HG02763 (cell line): ENCODE results near the gene B3GAT1.

Experiments used
- ATAC-seq: cut with Tn5 transposase; IDR thresholded peaks from one replicate; pipeline ENCODE4 v1.9.1; 2021; ENCODE audit warnings: mild to moderate bottlenecking, moderate library complexity; ENCODE audit not compliant: unreplicated experiment

Gene B3GAT1

DNA sequence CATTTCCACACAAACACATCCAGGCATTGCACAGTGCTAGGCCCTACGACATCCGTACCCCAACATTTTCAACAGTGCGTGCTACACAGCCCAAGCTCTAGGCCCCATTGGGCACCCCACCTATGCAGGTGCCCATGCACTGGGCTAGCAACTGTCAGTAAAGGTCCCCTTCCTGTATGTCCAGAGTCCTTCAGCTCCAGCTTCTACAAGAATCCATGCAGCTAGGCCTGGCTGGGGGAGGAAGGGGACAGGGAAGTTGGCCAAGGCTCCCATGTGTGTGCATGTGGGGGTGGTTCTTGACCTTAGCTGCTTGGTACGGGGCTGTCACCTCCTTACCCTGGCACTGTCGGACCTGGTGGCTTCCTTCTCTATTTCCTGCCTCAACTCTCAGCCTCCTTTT, 1.3 kb downstream of the B3GAT1 start:
- ATAC-seq: no peak

DNA sequence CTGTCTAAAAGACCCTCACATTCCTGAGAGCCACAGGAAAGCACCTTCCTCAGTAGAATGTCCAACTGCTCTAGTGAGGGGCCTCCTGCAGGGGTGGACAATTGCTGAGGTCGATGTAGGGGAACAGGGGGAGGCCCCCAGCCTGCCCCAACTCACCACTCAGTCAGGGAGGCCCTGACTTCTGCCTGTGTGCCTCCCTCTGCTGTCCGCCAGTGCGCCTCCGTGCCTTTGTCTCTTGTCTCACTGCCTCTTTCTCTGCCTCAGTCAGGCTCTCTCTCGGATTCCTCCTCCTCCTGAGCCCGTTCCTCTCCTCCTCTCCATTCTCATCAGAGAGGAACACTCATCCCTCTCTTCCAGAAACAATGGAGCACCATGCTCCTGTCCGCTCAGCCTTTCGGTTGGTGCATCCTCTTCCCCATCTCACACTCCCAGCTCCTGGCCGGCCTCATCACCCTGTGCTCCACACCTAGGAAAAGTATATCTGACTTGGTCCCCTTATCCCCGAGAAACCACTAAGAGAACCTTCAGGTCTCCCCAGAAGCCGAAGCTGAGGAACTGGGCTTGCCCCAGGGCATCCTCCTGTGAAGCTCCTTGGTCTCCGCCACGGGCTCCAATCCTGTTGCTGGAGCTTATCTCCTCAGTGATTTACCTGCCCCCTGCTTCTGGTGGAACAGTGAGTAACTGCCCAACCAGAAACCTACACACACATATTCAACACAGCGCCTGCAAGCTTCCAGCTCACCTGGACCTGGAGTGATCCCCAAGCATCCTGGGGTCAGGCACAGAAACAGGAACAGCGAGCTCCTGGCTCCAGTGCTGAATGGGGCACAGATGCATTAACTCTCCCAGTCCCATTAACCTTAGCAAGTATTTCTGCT, 2.3 kb downstream of the B3GAT1 start:
- ATAC-seq: no peak

DNA sequence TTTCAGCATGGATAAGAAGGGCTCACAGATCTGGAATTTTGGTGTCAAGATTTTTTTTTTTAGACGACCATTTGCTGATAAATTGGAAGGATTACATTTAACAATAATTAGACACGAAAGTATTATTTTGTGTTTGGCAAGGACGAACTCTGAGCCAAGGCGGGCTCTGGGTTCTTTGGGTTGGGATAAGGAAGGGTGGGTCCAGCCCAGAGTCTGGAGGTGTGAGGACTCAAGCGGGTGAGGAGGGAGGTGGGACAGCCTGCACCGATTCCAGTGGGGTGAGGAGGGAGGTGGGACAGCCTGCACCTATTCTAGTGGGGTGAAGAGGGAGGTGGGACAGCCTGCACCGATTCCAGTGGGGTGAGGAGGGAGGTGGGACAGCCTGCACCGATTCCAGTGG, 4.1 kb downstream of the B3GAT1 start:
- no peak for ATAC-seq

DNA sequence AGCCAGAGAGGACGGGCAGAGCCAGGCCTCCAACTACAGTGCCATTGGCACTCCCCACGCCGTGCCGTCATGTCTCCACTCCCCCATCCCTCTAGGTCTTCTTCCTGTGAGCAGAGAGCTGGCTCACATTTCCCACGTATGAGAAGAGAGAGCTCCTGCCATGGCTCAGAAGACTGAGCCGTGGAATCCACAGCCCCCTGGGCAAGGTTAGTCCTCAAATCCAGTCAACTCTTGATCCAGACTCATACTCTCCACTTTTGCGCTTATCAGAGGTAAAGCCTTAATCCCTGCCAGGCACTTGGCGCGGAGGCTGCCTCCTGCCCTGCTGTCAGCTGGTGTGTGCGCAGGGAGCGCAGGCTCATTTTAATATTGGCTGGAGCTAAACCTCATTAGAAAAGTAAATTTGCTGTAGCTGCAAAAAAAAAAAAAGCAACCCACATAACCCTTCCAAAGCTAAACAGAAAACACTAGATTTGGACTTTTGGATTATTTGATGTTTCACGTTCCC, 4.7 kb downstream of the B3GAT1 start:
- ATAC-seq: no peak

DNA sequence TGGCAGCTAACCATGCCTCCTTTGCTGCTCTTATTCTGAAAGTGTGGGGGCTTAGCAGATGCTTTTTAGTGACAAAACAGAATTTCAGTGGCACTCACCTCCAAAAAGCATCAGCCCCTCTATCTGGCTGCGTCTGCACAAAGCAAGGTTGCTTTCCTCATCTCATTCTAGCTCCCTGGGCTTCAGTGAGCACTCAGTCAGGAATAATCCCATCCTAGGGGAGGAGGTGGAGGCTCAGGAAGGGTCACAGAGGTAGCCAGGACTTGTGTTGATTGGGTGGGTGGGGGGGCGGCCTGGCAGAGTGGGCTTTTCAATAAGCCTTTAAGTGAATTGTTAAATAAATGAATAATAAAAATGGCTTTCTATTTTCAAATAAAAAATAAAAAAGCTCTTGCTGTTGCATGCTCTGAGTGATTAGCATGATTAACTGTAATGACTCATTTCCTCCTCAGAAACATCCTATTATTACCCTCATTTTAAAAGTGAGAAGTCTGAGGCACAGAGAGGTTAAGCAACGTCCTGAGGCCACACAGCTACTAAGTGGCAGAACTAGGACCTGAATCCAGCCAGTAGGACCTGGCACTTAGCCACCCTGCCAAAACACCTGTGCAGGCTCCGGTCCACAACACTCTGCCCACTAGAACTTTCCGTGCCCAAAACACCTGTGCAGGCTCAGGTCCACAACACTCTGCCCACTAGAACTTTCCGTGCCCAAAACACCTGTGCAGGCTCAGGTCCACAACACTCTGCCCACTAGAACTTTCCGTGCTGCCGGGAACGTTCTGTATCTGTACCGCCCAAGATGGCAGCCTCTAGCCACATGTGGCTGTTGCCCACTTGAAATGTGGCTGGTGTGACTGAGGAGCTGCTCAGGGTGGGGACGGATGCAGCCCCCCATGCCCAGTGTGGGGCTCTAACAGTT, 5.5 kb downstream of the B3GAT1 start:
- ATAC-seq: no peak

DNA sequence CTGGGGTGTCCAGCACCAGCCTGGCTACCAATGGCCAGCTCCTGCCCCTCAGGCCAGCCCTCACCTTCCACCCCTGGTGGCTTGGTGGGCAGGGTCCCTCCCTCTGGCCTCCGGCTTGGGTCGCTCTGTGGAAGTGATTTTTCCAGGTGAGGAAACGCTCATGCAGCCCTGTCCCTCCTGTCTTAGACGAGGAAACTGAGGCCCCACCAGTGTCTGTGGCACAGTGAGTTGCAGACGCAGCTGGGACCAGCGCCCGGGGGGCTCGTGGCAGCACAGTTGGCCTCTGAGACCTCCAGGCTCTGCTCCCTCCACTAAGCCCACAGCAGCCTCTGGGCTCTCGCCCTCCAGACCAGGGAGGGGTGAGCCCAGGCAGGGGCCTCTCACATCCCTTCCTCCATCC, 6.2 kb downstream of the B3GAT1 start:
- no peak for ATAC-seq

DNA sequence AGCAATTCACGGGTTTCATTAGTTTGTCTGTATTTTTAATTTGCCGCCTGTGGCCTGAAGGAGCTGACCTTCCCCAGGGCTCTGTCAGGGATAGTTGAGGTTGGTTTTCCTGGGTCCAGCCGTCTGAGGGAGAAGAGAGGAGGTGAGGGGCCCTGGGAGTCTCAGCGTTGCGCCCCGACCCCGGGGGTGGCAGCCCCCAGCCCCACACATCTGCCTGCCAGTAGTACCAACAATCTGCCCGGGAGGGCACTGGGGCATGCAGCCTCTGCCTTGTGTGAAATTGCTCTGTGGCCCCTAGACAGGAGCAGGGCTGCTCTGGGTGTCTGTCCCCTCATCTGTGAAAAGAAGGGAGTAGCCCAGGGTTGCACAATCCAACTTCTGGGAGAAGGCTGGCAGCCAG, 6.6 kb downstream of the B3GAT1 start:
- ATAC-seq: no peak

DNA sequence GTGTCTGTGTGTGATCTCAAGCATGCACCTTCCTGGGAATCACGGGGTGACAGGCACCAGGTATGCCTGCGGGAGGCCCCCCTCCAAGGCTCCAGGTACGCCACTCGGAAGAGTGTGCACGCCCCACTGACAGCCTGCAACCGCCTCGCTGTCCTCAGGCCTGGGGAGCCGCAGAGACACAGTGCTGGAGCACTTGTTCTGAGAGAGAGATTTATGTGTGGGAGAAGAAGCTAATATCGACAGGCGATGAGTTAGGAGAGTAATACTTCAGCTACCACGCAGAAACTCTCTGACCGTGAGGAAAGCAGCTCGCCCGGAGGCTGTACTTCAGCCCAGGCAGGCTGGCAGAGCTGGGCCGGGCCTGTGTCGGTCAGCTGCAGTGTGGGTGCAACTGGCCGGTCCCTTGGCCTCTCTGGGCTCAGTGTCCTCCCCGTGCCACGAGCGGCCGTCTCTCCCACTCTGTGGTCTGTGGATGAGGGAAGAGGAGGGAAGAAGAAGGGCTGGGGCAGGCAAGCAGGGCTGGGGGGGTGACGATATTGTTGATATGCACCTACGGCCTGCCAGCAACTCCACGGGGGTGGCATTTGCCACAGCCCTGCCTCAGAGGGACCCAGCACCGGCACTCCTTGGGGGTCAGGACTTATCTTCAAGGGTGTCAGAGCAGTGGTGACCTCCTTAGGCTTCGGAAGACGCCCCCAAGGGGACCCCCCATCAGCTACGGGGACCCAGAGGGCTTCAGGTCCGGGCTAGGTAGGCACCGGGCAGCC, 7.3 kb downstream of the B3GAT1 start:
- ATAC-seq: no peak

DNA sequence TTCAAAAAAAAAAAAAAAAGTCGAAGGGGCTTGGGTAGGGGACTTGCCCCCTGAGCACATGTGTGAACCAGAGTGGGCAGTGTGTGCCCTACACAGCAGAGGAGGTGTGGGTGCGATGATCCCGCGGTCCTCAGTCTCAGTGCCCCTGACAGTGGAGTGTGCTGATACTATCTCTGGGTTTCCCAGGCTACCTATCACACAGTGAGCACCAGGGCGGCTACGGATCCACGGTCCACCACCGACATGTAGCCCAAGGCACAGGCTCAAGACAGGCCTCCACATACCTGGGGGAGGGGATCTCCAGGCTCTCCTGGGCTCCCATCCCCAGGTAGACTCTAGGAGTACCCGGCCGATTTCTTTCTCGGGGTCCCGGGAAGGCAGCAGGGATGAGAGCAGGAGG, 9.1 kb downstream of the B3GAT1 start:
- no peak for ATAC-seq

DNA sequence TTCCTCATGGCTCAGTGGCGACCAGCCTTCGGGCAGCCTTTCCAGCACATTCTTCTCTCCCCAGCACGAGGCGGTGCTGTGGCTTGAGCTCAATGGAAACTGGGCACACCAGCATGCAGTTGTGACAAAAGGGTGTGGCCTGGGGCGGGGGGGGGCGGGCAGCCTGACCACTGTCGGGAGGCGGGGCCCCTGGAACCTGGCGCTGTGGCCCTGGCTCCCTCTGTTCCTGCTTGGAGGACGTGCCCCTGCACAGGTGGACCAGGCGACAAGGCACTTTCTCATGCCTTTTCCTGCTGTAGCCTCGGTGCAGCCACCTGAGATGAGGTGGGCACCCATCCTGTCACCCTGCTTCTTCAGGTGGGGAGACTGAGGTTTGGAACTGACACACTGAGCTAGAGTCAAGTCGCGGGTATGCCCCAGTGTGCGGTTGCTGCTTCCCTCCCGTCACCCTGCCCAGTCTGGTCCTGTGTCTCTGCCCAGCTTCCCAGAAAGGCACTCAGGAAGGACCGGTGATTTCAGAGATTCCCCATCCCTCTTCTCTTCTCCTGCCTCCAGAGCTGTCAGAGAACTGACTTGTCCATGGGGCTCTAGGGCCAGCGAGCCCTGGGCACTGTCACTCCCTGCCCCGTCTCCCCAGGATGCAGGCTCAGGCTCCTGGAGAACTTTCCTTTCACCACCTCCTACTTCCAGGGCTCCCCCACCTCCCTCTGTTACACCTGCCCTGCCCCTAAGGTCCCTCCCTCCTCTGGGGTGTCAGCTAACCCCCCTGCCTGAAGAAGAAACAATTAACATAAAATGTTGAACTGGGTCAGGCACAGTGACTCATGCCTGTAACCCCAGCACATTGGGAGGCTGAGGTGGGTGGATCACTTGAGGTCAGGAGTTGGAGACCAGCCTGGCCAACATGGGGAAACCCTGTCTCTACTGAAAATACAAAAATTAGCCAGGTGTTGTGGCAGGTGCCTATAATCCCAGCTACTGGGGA, 9.9 kb downstream of the B3GAT1 start:
- no peak for ATAC-seq

DNA sequence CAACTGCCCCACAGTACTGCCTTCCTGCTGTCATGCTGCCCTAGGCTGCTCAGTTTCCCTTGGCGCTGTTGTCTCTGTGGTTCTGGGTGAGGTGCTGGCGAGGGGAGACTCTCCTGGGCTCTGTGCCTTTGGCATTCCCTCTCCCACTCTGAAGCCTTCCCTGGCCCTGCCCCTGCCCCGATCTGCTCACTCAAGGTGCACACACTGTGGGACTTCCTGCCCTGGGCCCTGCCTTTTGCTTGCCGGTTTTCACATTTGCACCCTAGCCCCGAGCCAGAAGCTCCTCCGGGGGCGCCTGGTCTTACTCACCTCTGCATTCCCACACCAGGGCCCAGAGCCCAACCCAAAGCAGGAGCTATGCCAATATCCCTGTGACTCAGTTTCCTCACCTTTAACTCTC, 12.0 kb downstream of the B3GAT1 start:
- no peak for ATAC-seq

DNA sequence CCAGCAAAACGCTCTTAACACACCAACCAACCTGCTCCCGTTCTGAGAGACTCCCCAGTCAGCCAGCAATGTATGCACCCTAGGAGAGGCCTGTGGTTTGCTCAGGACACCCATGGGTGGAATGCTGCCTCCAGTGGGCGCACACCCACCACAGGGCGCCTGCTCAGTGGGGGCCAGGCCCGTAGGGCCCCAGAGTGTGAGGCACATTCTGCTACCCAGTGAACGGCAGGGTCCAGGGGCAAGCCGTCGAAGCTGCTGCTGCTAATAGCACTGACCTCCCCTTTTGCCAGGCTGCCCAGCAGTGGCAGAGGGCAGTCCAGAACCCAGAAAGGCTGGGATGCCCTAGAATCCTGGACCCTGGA, 12.8 kb downstream of the B3GAT1 start:
- no peak for ATAC-seq

DNA sequence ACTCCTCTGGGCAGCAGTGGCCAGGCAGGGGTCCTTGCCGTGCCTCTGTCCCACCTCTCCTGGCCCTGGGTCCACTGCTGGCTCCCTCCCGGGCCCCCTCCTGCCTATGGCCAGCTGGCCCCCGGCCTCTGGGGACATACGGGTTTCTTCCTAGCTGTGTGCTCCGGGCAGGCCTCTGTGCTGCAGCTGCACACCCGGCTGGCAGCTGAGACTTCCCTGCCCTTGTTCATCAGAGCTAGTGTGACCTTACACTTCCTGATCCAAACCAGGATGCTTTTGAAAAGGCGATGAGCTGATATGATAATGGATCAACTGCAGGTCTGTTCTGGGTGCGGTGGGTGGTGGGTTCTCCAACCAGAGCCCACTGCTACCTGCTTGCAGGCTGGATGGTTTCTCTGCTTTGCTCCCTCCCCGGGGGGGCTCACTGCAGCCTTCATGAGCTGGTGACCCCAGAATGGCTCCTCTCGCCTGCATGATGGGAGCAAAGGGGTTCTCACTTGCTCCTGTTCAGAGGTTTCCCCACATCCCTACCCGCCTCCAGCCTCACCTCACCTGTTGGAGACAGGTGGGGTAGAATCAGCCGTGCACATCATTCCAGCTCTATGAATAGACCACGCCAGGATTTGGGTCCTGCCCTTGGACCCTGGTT, 13.3 kb downstream of the B3GAT1 start:
- ATAC-seq: no peak

DNA sequence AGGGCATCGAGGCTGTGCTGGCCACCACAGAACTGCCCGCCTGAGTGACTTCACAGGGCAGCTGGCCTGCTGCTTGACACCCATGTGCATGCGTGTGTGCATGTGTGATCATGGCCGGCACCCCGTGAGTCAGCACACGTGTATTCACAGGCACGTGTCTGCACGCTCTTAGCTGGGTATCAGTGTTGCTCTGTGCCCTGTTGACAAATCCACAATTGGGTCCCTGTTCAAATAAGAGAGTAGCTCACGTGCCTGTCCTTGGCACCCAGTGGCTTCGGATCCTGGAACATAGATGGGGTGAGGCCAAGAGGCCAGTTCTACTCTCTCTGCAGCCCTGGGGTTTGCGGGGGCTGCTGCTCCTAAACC, 14.0 kb downstream of the B3GAT1 start:
- ATAC-seq: no peak

DNA sequence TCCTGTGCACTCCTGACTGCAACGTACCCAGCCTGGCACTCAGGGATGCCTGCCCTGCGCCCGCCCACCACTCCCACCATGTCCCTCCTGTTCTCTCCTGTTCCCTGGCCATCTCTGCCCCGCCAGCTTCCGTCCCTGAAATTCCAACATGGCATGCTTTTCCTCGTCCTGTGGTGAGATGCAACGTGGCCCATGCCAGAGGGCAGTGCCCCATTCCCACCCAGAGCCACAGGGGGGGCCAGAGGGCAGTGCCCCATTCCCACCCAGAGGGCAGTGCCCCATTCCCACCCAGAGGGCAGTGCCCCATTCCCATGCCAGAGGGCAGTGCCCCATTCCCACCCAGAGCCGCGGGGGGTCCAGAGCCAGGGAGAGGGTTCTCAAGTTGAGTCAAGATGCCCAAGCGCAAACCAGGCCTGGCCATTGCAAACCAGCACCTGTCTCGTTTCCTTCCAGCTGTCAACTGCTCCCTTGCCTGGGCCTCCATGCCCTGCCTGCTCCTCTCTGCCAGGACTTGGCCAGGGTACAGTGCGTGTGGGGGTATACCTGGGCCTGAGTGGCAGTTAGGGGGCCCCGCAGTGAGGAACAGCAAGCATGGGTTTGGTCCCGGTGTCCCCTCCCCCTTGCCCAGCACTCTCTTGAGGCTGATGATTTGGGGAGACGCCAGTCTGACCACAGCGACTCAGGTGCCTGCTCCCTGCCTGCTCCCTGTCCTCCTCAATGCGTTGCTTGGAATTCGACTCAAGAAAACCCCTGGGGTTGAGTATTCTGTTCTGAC, 14.6 kb downstream of the B3GAT1 start:
- no peak for ATAC-seq

DNA sequence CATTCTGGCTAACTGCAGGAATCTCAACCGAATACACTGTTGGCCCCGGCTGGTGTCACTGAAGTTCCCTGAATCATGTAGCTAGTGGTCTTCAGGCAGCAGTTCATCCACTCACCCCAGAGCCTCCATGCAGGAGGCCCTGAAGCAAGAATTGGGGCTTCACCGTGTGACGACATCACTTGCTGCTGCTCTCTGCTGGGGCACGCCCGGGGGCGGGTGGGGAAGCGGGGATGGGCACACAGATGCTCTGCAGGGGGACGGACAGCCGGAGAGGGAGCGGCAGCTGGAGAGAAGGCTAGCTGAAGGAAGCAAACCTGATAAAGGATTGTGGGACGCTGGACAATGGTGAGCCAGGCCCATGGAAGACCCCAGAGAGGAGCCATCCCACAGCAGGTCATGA, 17.0 kb downstream of the B3GAT1 start:
- ATAC-seq: no peak

DNA sequence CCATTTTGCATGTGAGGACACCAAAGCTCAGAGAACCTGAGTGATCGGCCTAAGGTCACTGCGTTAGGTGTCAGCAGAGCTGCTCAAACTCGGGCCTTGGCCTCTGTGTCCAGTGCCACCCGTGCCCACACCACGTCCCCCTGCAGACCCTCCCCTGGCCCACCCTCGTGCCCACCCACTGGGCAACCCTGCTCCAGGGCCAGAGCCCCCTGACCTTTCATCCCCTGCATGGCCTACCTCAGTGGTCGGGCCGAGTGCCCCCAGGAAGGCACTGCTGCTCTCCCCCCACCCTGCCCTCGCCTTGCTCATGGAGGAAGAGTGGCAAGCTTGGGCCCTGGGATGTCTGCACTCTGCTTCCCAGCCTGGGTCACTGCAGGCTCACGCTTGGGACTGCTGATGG, 17.7 kb downstream of the B3GAT1 start:
- ATAC-seq: no peak

DNA sequence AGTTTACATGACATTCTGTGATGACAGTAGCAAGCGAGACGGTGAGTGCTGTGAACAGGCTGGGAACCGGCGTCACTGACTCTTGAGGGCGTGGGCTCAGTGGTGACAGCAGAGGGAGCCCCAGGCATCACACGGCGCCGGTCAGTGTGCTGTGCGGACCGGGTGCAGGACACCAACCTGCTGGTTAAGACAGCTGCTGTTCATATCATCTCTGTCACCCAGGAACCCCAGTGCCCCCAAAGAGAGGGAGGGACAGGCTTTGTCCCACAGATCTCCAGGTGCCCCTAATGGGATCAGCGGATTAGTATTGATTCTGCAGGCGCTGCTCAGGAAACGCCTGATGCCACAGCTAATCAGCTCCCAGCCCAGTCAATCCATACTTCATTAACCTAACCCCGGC, 18.4 kb downstream of the B3GAT1 start:
- no peak for ATAC-seq
